Measurements from ENCODE around the gene RPL31. TPM values are rescaled to one million over a fixed set of nuclear protein-coding genes. Genes with fewer than 3 reads are reported as not detected.

Gene RPL31
- total RNA-seq, 1 experiment from 2014 or later, result 682 TPM

DNA sequence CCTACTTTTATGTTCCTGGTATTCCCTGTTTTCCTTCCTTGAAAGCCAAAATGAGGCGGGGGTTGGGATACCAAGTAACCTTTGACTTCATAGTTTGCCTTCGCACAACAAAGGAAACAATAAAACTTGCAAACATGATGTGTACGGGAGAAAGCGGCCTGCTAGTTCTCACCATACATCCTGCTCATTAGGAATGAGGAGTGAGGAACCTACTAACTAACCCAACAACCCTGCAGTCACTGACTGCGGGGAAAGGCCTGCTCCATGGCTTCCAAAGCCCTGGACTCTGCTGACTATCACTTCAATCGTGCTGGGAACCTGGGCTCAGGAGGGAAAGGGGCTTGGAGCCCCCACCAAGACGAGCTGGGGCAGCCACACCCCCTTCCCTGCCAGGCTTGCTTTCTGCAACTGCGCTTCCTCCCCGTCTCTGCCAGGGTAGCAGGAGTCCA is 24.2 kb downstream of the RPL31 start:
- Histone ChIP-seq H3K27me3 (ENCODE audit: control insufficient read depth, insufficient read depth, low read length) (no peaks in the 10 kb centered on the region), H3K4me1 (ENCODE audit: control insufficient read depth, insufficient read depth, low read length) (no peaks in the 10 kb centered on the region; the same call in 1 of the 2 replicates), H3K9me3 (ENCODE audit: control insufficient read depth, insufficient read depth, low read depth, low read length) (no peaks in the 10 kb centered on the region), H3K27ac (ENCODE audit: low read length) (no peak overlapping the region), H3K36me3 (ENCODE audit: control insufficient read depth, insufficient read depth, low read length) (peaks cover 41% of the 10 kb centered on the region), H3K4me3 (ENCODE audit: low read depth in 2 of 2, low read length in 2 of 2) (no peak overlapping the region)
- POLR2A ChIA-PET, result no interaction called here
- CTCF ChIA-PET, result no interaction called here
- no peak for DNase-seq (ENCODE audit: low read depth, low spot score)
- no TSS peak for BruUV-seq (replicated peaks)
- intact Hi-C loops (cut with micrococcal nuclease; ENCODE audit: unreplicated experiment) (loop anchor here (5.0 kb wide), 1 partner anchor 126 kb away; the partner anchor contains the start of gene TBC1D8), in situ Hi-C loops (cut with HindIII; ENCODE audit: low pct_unique_long_range_greater_than_20kb, low sequenced_read_pairs) (no loop called here)
- no peak for TF ChIP-seq POLR2AphosphoS5 (IDR thresholded peaks at IDR 0.05; ENCODE audit: low read depth, low read length)
- TF ChIP-seq, protein P1, sequence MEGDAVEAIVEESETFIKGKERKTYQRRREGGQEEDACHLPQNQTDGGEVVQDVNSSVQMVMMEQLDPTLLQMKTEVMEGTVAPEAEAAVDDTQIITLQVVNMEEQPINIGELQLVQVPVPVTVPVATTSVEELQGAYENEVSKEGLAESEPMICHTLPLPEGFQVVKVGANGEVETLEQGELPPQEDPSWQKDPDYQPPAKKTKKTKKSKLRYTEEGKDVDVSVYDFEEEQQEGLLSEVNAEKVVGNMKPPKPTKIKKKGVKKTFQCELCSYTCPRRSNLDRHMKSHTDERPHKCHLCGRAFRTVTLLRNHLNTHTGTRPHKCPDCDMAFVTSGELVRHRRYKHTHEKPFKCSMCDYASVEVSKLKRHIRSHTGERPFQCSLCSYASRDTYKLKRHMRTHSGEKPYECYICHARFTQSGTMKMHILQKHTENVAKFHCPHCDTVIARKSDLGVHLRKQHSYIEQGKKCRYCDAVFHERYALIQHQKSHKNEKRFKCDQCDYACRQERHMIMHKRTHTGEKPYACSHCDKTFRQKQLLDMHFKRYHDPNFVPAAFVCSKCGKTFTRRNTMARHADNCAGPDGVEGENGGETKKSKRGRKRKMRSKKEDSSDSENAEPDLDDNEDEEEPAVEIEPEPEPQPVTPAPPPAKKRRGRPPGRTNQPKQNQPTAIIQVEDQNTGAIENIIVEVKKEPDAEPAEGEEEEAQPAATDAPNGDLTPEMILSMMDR (IDR thresholded peaks at IDR 0.05), result no peak
- TF ChIP-seq, protein P2, sequence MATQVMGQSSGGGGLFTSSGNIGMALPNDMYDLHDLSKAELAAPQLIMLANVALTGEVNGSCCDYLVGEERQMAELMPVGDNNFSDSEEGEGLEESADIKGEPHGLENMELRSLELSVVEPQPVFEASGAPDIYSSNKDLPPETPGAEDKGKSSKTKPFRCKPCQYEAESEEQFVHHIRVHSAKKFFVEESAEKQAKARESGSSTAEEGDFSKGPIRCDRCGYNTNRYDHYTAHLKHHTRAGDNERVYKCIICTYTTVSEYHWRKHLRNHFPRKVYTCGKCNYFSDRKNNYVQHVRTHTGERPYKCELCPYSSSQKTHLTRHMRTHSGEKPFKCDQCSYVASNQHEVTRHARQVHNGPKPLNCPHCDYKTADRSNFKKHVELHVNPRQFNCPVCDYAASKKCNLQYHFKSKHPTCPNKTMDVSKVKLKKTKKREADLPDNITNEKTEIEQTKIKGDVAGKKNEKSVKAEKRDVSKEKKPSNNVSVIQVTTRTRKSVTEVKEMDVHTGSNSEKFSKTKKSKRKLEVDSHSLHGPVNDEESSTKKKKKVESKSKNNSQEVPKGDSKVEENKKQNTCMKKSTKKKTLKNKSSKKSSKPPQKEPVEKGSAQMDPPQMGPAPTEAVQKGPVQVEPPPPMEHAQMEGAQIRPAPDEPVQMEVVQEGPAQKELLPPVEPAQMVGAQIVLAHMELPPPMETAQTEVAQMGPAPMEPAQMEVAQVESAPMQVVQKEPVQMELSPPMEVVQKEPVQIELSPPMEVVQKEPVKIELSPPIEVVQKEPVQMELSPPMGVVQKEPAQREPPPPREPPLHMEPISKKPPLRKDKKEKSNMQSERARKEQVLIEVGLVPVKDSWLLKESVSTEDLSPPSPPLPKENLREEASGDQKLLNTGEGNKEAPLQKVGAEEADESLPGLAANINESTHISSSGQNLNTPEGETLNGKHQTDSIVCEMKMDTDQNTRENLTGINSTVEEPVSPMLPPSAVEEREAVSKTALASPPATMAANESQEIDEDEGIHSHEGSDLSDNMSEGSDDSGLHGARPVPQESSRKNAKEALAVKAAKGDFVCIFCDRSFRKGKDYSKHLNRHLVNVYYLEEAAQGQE (IDR thresholded peaks at IDR 0.05; ENCODE audit: insufficient read depth in 1 of 2, low read depth in 2 of 2, low read length in 1 of 2), result no peak
- no peak for TF ChIP-seq SIN3A (IDR thresholded peaks at IDR 0.05; ENCODE audit: borderline replicate concordance, insufficient read depth, low read depth, low read length)
- ATAC-seq, result no peak

DNA sequence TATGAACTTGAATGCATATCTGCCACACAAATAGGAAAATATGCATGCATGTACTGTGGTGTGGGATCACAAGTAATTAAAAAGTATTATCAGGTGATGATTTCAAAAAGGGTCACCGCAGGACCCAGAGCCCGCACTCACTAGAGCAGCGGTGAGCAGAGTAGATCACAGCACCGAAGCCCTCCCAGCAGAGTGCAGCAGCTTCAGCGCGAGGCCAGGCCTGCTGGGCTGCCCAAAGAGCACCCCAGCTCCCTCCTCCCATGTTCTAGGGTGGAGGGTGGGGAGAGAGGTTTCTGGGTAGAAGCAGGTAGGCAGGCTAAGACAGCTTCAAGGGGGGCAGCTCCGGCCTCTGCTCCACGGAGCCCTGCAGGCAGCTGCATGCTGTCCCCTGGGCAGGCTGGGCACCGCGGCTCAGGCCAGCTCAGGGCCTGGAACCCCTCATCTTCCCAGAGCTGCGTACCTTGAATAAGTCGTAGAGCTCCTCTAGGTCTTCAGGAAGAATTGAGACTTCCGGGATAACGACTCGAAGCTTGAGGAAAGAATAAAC is 24.9 kb downstream of the RPL31 start:
- in situ Hi-C loops (cut with HindIII; ENCODE audit: low pct_unique_long_range_greater_than_20kb, low sequenced_read_pairs) (no loop called here), intact Hi-C loops (cut with micrococcal nuclease; ENCODE audit: unreplicated experiment) (loop anchor here (5.0 kb wide), 1 partner anchor 125 kb away; the partner anchor contains the start of gene TBC1D8)
- Histone ChIP-seq H3K36me3 (ENCODE audit: control insufficient read depth, insufficient read depth, low read length) (peaks cover 40% of the 10 kb centered on the region), H3K9me3 (ENCODE audit: control insufficient read depth, insufficient read depth, low read depth, low read length) (no peaks in the 10 kb centered on the region), H3K27ac (ENCODE audit: low read length) (no peak overlapping the region), H3K27me3 (ENCODE audit: control insufficient read depth, insufficient read depth, low read length) (no peaks in the 10 kb centered on the region), H3K4me3 (ENCODE audit: low read depth in 2 of 2, low read length in 2 of 2) (no peak overlapping the region), H3K4me1 (ENCODE audit: control insufficient read depth, insufficient read depth, low read length) (no peaks in the 10 kb centered on the region; the same call in 1 of the 2 replicates)
- POLR2A ChIA-PET, result no interaction called here
- DNase-seq (ENCODE audit: low read depth, low spot score) (no peak), ATAC-seq (0 out of 2 replicates have a peak, but pooled peaks have one; percentile 17)
- BruUV-seq (replicated peaks), result no TSS peak
- CTCF ChIA-PET, result no interaction called here
- TF ChIP-seq POLR2AphosphoS5 (IDR thresholded peaks at IDR 0.05; ENCODE audit: low read depth, low read length) (0 out of 2 replicates have a peak, but pooled peaks have one; percentile 24), SIN3A (IDR thresholded peaks at IDR 0.05; ENCODE audit: borderline replicate concordance, insufficient read depth, low read depth, low read length) (no peak)

DNA sequence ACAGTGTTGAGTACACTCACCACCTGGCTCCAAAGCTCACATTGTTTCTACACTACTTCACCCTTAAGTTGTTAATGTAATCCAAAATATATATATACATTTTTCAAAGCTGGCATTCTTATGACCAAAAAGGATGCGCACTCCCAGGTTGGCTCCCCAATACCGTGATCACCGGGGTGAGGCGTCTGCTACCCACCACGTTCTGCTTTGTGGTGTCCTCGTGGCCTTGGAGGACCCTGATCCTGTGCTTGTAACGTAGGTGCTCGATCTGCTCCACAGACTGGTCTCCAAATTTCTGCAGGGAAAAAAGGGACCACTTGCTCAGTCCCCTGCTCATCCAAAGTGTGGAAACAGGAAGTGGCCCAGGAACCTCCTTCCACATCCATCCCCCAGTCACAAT is 25.8 kb downstream of the RPL31 start:
- in situ Hi-C loops (cut with HindIII; ENCODE audit: low pct_unique_long_range_greater_than_20kb, low sequenced_read_pairs) (no loop called here), intact Hi-C loops (cut with micrococcal nuclease; ENCODE audit: unreplicated experiment) (loop anchor here (5.0 kb wide), 1 partner anchor 124 kb away; the partner anchor contains the start of gene TBC1D8)
- no TSS peak for BruUV-seq (replicated peaks)
- POLR2A ChIA-PET, result no interaction called here
- H3K4me1 ChIP-seq (ENCODE audit: control insufficient read depth, insufficient read depth, low read length), result no peaks in the 10 kb centered on the region; the same call in 1 of the 2 replicates
- no peaks in the 10 kb centered on the region for H3K27me3 ChIP-seq (ENCODE audit: control insufficient read depth, insufficient read depth, low read length)
- ATAC-seq (no peak), DNase-seq (ENCODE audit: low read depth, low spot score) (no peak)
- H3K36me3 ChIP-seq (ENCODE audit: control insufficient read depth, insufficient read depth, low read length), result peaks cover 39% of the 10 kb centered on the region
- no peak overlapping the region for H3K27ac ChIP-seq (ENCODE audit: low read length)
- H3K9me3 ChIP-seq (ENCODE audit: control insufficient read depth, insufficient read depth, low read depth, low read length), result no peaks in the 10 kb centered on the region
- CTCF ChIA-PET, result no interaction called here
- H3K4me3 ChIP-seq (ENCODE audit: low read depth in 2 of 2, low read length in 2 of 2), result no peak overlapping the region
- TF ChIP-seq, protein P1 (IDR thresholded peaks at IDR 0.05), result no peak
- no peak for TF ChIP-seq TCF7L2 (IDR thresholded peaks at IDR 0.05; ENCODE audit: low read depth, low read length)
- no peak for TF ChIP-seq SIN3A (IDR thresholded peaks at IDR 0.05; ENCODE audit: borderline replicate concordance, insufficient read depth, low read depth, low read length)
- TF ChIP-seq POLR2AphosphoS5 (IDR thresholded peaks at IDR 0.05; ENCODE audit: low read depth, low read length), result no peak
- TF ChIP-seq, protein P2 (IDR thresholded peaks at IDR 0.05; ENCODE audit: insufficient read depth in 1 of 2, low read depth in 2 of 2, low read length in 1 of 2), result no peak

Data from Panc1 (cell line).